Activated CD4-positive, alpha-beta T cell treated with anti-CD3 and anti-CD28 coated beads, Interleukin-2, amount 50 U/mL, for 16 hours (primary cell): ENCODE results near the gene ALKBH3.

Source experiments
- DNase-seq: peaks from one replicate; pipeline ENCODE4 v3.0.0-alpha.2; 2020

The ALKBH3 gene

GRCh38 chr11:43923406-43924111, 42.9 kb downstream of the ALKBH3 start:
- DNase-seq = no peak

GRCh38 chr11:43924112-43924855, 43.7 kb downstream of the ALKBH3 start:
- no peak for DNase-seq

GRCh38 chr11:43925063-43925931, 44.7 kb downstream of the ALKBH3 start:
- no peak for DNase-seq

GRCh38 chr11:43925932-43926505, 45.4 kb downstream of the ALKBH3 start:
- no peak for DNase-seq

GRCh38 chr11:43927070-43927469, 46.4 kb downstream of the ALKBH3 start:
- DNase-seq = no peak

GRCh38 chr11:43927925-43928707, 47.5 kb downstream of the ALKBH3 start:
- DNase-seq = no peak

- no peak for DNase-seq
Measured at GRCh38 chr11:43928721-43929120, 48.1 kb downstream of the ALKBH3 start.

GRCh38 chr11:43930868-43931716, 50.5 kb downstream of the ALKBH3 start:
- no peak for DNase-seq

- no peak for DNase-seq
Measured at GRCh38 chr11:43931717-43932039, 51.0 kb downstream of the ALKBH3 start.

GRCh38 chr11:43933226-43933607, 52.6 kb downstream of the ALKBH3 start:
- no peak for DNase-seq

- DNase-seq = no peak
Measured at GRCh38 chr11:43933608-43934551, 53.2 kb downstream of the ALKBH3 start.

- DNase-seq = no peak
Measured at GRCh38 chr11:43934601-43935423, 54.2 kb downstream of the ALKBH3 start.

- DNase-seq = no peak
Measured at GRCh38 chr11:43935424-43935979, 54.9 kb downstream of the ALKBH3 start.

GRCh38 chr11:43936076-43936475, 55.4 kb downstream of the ALKBH3 start:
- DNase-seq = no peak

- DNase-seq = no peak
Measured at GRCh38 chr11:43937434-43938411, 57.1 kb downstream of the ALKBH3 start.

GRCh38 chr11:43941257-43941994, 60.8 kb downstream of the ALKBH3 start:
- no peak for DNase-seq
